NCI-H2227 (cell line): ENCODE data around the gene ZNF700.
"Not testable (repeated sequence)": the region's sequence is repeated elsewhere in the genome, so short reads cannot be mapped to it uniquely, and the experiment has no call there.

Experiments
- DNase-seq: peaks from one replicate; lab custom pipeline; 2025; ENCODE audit not compliant: unreplicated experiment; lab: John Stamatoyannopoulos, UW

Gene ZNF700

DNA sequence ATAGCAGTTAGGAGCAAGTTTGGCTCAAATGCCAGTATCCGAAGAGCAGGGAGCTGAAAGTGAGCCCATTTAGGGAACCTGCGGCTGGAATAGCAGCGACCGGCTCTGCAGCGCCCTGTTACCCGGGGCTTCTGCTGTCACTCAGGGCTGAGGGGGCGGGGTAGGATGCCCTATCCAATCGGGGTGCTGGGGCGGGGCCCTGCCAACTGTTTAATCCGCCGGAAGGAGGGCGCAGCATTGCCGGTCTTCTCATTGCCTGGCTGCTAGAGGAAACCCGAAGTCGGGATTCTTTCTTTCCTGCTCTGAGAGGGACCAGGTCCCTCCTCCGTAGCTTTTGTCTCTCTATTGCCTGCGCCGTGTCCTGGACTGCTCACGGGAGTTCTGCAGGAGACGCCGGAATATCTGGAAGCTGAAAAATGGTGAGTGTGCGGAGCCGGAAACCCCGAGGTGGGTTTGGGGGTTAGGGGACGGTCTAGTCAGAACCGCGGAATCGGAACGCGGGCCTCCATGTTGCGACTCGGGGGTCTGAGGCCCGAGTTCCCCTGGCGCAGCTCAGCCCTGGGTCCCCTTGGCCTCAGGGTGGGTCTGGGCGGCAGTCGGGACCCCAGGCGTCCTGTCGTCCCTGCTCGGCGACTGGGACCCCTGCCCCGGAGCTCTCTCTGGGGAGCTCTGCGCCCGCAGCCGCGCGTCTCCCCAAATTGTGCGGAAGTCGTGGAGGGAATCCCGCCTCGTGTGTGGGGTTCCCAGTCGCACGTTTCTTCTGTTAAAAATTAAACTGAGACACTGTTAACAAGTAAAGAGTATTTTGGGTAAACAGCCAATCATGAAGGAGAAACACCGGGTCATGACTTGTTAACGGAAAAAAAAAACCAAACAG is 62.7 kb downstream of the ZNF700 start:
- peak; percentile 89 for DNase-seq

DNA sequence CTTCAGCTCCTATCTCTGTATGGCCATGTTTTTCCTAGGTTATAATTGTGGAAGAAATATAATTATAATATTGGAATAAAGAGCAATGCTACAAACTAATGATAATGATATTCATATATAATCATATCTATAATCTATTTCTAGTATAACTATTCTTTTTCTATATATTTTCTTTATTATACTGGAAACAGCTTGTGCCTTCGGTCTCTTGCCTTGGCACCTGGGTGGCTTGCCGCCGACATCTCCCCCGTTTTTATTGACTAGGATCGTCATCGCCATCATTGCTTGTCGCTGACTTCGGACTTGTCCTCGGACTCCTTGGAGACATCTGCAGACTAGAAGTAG is 64.2 kb downstream of the ZNF700 start:
- no peak for DNase-seq

DNA sequence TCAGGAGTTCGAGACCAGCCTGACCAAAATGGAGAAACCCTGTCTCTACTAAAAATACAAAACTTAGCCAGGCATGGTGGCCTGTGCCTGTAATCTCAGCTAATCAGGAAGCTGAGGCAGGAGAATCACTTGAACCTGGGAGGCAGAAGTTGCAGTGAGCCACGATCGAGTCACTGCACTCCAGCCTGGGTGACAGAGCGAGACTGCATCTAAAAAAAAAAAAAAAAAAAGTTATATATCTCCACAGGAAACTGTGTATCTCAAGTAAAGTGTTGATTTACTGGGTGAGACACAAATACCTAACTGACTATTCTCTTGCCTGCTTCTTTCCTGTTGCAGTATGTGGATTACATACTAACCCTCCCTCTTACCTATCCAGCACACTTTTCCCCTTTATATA is 67.0 kb downstream of the ZNF700 start:
- DNase-seq, result not testable (repeated sequence)

DNA sequence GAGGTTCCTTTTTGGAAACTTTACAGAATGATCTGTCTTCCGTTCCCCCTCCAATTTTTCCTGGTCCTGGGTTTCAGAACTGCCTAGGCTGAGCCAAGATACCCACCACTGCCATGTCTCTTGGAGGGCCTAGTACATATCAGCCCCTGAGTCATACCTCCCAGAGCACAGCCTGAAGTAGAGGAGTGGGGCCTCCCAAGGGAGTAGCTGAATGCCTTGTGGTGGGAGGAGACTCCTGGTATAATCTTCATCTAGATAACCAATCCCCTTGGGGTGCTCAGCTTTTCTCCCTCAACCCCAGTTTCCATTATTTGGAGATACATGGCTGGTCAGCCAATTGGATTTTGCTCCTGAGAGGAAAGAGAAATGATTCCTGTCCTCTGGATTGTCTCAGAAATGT is 70.3 kb downstream of the ZNF700 start:
- no peak for DNase-seq
